ENCODE data around the gene DNM1L. TPM values are rescaled to one million over a fixed set of nuclear protein-coding genes. Genes with fewer than 3 reads are reported as not detected.

Gene DNM1L
- total and polyA plus RNA-seq, 2 of the 4 experiments (the other 2 are of a cell fraction) = 44.8 to 70.1 TPM

GRCh38 chr12:32739279-32739678 lies 60.2 kb downstream of the DNM1L start:
- no peak for DNase-seq
- Histone ChIP-seq H4K20me1 (ENCODE audit: insufficient read depth, low read length) (no peaks in the 10 kb centered on the region), H2BK20ac (ENCODE audit: low read depth, low read length) (no peak overlapping the region), H3K56ac (ENCODE audit: extremely low read depth, insufficient read depth, low read length) (no peak overlapping the region), H4K91ac (ENCODE audit: insufficient read depth, low read depth, low read length) (no peak overlapping the region), H3K9me3 (ENCODE audit: control insufficient read depth, insufficient read depth, low read length) (no peaks in the 10 kb centered on the region), H3K27me3 (ENCODE audit: control insufficient read depth, insufficient read depth, low read length) (no peaks in the 10 kb centered on the region), H2BK120ac (ENCODE audit: low read depth, low read length) (no peak overlapping the region), H3K9me1 (ENCODE audit: insufficient read depth, low read length) (no peaks in the 10 kb centered on the region), H2AK9ac (replicated peaks; ENCODE audit: low read depth, low read length, poor library complexity) (no peak overlapping the region), H3K4me3 (ENCODE audit: insufficient read depth, low read depth, low read length) (no peak overlapping the region), H2BK15ac (ENCODE audit: low read depth, low read length) (no peak overlapping the region), H3K14ac (replicated peaks; ENCODE audit: low read depth, low read length) (no peak overlapping the region), H2AFZ (replicated peaks; ENCODE audit: low read length, poor library complexity) (no peak overlapping the region), H3K9ac (ENCODE audit: low read depth, low read length) (no peak overlapping the region), H4K5ac (ENCODE audit: low read depth, low read length) (no peak overlapping the region), H3K4me1 (ENCODE audit: control insufficient read depth, insufficient read depth, low read length) (no peaks in the 10 kb centered on the region), H3K79me1 (ENCODE audit: low read depth in 1 of 2, low read length in 2 of 2) (peaks cover 4 to 6% of the 10 kb centered on the region in 2 experiments; a peak in 3 of 4 replicates), H3K27ac (ENCODE audit: insufficient read depth, low read length) (no peak overlapping the region), H3K4ac (ENCODE audit: low read depth, low read length) (no peak overlapping the region), H3K4me2 (ENCODE audit: low read depth, low read length) (no peak overlapping the region), H3K36me3 (ENCODE audit: control insufficient read depth, insufficient read depth, low read length) (peaks cover 15% of the 10 kb centered on the region), H2BK5ac (ENCODE audit: low read depth, low read length, poor library complexity, severe bottlenecking) (no peak overlapping the region), H3K23ac (ENCODE audit: low read depth, low read length) (no peak overlapping the region), H3K18ac (ENCODE audit: low read depth, low read length) (no peak overlapping the region), H2AK5ac (ENCODE audit: low read depth, low read length) (no peak overlapping the region), H4K8ac (ENCODE audit: low read depth in 2 of 2, low read length in 2 of 2) (no peak overlapping the region; a peak in 1 of 4 replicates)
- TF ChIP-seq MAFK (IDR thresholded peaks at IDR 0.05; ENCODE audit: low read depth, low read length) = no peak
- no peak for TF ChIP-seq CEBPB (IDR thresholded peaks at IDR 0.05; ENCODE audit: low read depth, low read length)
- no peak for TF ChIP-seq RFX5 (IDR thresholded peaks at IDR 0.05; ENCODE audit: low read depth, low read length)
- TF ChIP-seq USF2 (IDR thresholded peaks at IDR 0.05; ENCODE audit: low read depth, low read length) = no peak
- no peak for TF ChIP-seq NFE2L2 (IDR thresholded peaks at IDR 0.05; ENCODE audit: low read depth, low read length)
- no peak for TF ChIP-seq RCOR1 (IDR thresholded peaks at IDR 0.05; ENCODE audit: insufficient replicate concordance, low read length)
- no peak for TF ChIP-seq FOS (IDR thresholded peaks at IDR 0.05; ENCODE audit: low read depth, low read length)
- no peak for TF ChIP-seq BHLHE40 (IDR thresholded peaks at IDR 0.05; ENCODE audit: low read depth, low read length)
- TF ChIP-seq CTCF (conservative IDR thresholded peaks at IDR 0.05; ENCODE audit: low read depth, low read length) = no peak
- ATAC-seq (ENCODE audit: low read depth) = no peak
- no CpG with 5 or more reads among the region's 2 CpGs for WGBS, 2 experiments (ENCODE audit: extremely low coverage in 2 of 2, insufficient read length in 1 of 2)
- dilution Hi-C loops (cut with HindIII; ENCODE audit: low sequenced_read_pairs, unreplicated experiment) (no loop called here), intact Hi-C loops (cut with micrococcal nuclease) (loop anchor here (5.0 kb wide), 2 partner anchors 37 to 282 kb away; no protein-coding TSS in a partner anchor), in situ Hi-C loops (cut with MboI; ENCODE audit: low sequenced_read_pairs) (no loop called here)
- CTCF ChIA-PET = no interaction called here
- no TSS peak for BruUV-seq (replicated peaks)
- POLR2A ChIA-PET (ENCODE audit: unreplicated experiment) = no interaction called here
